HG03432 (cell line): Measurements from ENCODE around the gene SUSD1.
A peak's percentile ranks its signal among the peaks of the same experiment; 100 is the strongest.

Experiments used
- ATAC-seq: cut with Tn5 transposase; IDR thresholded peaks from one replicate; pipeline ENCODE4 v1.9.1; 2021; ENCODE audit warnings: mild to moderate bottlenecking, moderate library complexity; ENCODE audit not compliant: unreplicated experiment

The SUSD1 gene

GRCh38 chr9:112020680-112021596, 154.2 kb downstream of the SUSD1 start:
- peak; percentile 72 for ATAC-seq

- no peak for ATAC-seq
Measured at GRCh38 chr9:112017878-112018277, 157.2 kb downstream of the SUSD1 start.

GRCh38 chr9:112015736-112016135, 159.4 kb downstream of the SUSD1 start:
- ATAC-seq = no peak

GRCh38 chr9:112015149-112015548, 159.9 kb downstream of the SUSD1 start:
- ATAC-seq = no peak

GRCh38 chr9:112013266-112013665, 161.8 kb downstream of the SUSD1 start:
- no peak for ATAC-seq

- ATAC-seq = peak; percentile 81
Measured at GRCh38 chr9:112012026-112012902, 162.8 kb downstream of the SUSD1 start.

- ATAC-seq = no peak
Measured at GRCh38 chr9:112011051-112011620, 164.0 kb downstream of the SUSD1 start.

- ATAC-seq = no peak
Measured at GRCh38 chr9:112010537-112010936, 164.6 kb downstream of the SUSD1 start.

- ATAC-seq = no peak
Measured at GRCh38 chr9:112009656-112010055, 165.4 kb downstream of the SUSD1 start.

- ATAC-seq = no peak
Measured at GRCh38 chr9:112007575-112008240, 167.4 kb downstream of the SUSD1 start.

- no peak for ATAC-seq
Measured at GRCh38 chr9:112006361-112007020, 168.6 kb downstream of the SUSD1 start.

- no peak for ATAC-seq
Measured at GRCh38 chr9:112005939-112006338, 169.2 kb downstream of the SUSD1 start.

GRCh38 chr9:112003538-112003937, 171.6 kb downstream of the SUSD1 start:
- no peak for ATAC-seq

- no peak for ATAC-seq
Measured at GRCh38 chr9:112002847-112003457, 172.1 kb downstream of the SUSD1 start.

- ATAC-seq = no peak
Measured at GRCh38 chr9:112002131-112002846, 172.8 kb downstream of the SUSD1 start.

GRCh38 chr9:112000743-112001142, 174.4 kb downstream of the SUSD1 start:
- no peak for ATAC-seq

GRCh38 chr9:111999319-111999718, 175.8 kb downstream of the SUSD1 start:
- ATAC-seq = no peak

- no peak for ATAC-seq
Measured at GRCh38 chr9:111997831-111998230, 177.3 kb downstream of the SUSD1 start.

- peak; percentile 67 for ATAC-seq
Measured at GRCh38 chr9:111994831-111995458, 180.2 kb downstream of the SUSD1 start.
